ENCODE data around the gene HABP4. TPM values are rescaled to one million over a fixed set of nuclear protein-coding genes. Genes with fewer than 3 reads are reported as not detected.

The HABP4 gene
- total and polyA plus RNA-seq, 4 donors: 1.1 to 4.0 (median 2.9) TPM

DNA sequence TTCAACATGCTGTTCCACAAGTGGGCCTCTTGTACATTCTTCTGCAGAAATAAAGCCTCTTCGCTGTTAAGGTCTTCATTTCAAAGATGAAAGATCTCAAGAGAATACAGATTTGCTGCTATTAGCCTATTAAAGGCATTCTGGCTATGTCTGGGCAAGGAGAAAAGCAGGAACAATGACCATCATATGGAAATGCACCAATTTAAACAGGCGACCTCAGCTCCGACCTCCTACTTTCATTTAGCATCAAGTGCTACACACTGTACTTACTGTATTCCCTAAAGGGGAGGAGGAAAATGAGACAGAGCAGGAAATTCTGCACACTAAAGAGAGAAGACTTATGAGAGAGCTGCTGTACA lies 64.8 kb downstream of the HABP4 start:
- H3K36me3 ChIP-seq (ENCODE audit: control insufficient read depth in 4 of 4, insufficient read depth in 3 of 4, low read depth in 1 of 4, low read length in 3 of 4): peaks cover 2 to 26% (median 14%) of the 10 kb centered on the region in 4 donors
- no peak overlapping the region for H3K27ac ChIP-seq (ENCODE audit: low read depth in 1 of 2, low read length in 2 of 2)
- no peaks in the 10 kb centered on the region for H3K9me3 ChIP-seq (ENCODE audit: control insufficient read depth in 4 of 4, low read length in 3 of 4)
- TF ChIP-seq, protein P1, sequence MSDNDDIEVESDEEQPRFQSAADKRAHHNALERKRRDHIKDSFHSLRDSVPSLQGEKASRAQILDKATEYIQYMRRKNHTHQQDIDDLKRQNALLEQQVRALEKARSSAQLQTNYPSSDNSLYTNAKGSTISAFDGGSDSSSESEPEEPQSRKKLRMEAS (IDR thresholded peaks at IDR 0.05): no peak
- TF ChIP-seq SP1 (IDR thresholded peaks at IDR 0.05): no peak
- TF ChIP-seq, protein P2, sequence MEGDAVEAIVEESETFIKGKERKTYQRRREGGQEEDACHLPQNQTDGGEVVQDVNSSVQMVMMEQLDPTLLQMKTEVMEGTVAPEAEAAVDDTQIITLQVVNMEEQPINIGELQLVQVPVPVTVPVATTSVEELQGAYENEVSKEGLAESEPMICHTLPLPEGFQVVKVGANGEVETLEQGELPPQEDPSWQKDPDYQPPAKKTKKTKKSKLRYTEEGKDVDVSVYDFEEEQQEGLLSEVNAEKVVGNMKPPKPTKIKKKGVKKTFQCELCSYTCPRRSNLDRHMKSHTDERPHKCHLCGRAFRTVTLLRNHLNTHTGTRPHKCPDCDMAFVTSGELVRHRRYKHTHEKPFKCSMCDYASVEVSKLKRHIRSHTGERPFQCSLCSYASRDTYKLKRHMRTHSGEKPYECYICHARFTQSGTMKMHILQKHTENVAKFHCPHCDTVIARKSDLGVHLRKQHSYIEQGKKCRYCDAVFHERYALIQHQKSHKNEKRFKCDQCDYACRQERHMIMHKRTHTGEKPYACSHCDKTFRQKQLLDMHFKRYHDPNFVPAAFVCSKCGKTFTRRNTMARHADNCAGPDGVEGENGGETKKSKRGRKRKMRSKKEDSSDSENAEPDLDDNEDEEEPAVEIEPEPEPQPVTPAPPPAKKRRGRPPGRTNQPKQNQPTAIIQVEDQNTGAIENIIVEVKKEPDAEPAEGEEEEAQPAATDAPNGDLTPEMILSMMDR (IDR thresholded peaks at IDR 0.05; ENCODE audit: low read depth, low read length, missing input control): no peak
- TF ChIP-seq JUND (IDR thresholded peaks at IDR 0.05): no peak
- no peak for TF ChIP-seq NR2F2 (IDR thresholded peaks at IDR 0.05)
- no peak for TF ChIP-seq FOXA2 (IDR thresholded peaks at IDR 0.05)
- TF ChIP-seq, protein P3, sequence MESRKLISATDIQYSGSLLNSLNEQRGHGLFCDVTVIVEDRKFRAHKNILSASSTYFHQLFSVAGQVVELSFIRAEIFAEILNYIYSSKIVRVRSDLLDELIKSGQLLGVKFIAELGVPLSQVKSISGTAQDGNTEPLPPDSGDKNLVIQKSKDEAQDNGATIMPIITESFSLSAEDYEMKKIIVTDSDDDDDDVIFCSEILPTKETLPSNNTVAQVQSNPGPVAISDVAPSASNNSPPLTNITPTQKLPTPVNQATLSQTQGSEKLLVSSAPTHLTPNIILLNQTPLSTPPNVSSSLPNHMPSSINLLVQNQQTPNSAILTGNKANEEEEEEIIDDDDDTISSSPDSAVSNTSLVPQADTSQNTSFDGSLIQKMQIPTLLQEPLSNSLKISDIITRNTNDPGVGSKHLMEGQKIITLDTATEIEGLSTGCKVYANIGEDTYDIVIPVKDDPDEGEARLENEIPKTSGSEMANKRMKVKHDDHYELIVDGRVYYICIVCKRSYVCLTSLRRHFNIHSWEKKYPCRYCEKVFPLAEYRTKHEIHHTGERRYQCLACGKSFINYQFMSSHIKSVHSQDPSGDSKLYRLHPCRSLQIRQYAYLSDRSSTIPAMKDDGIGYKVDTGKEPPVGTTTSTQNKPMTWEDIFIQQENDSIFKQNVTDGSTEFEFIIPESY (IDR thresholded peaks at IDR 0.05): no peak
- TF ChIP-seq, protein P4, sequence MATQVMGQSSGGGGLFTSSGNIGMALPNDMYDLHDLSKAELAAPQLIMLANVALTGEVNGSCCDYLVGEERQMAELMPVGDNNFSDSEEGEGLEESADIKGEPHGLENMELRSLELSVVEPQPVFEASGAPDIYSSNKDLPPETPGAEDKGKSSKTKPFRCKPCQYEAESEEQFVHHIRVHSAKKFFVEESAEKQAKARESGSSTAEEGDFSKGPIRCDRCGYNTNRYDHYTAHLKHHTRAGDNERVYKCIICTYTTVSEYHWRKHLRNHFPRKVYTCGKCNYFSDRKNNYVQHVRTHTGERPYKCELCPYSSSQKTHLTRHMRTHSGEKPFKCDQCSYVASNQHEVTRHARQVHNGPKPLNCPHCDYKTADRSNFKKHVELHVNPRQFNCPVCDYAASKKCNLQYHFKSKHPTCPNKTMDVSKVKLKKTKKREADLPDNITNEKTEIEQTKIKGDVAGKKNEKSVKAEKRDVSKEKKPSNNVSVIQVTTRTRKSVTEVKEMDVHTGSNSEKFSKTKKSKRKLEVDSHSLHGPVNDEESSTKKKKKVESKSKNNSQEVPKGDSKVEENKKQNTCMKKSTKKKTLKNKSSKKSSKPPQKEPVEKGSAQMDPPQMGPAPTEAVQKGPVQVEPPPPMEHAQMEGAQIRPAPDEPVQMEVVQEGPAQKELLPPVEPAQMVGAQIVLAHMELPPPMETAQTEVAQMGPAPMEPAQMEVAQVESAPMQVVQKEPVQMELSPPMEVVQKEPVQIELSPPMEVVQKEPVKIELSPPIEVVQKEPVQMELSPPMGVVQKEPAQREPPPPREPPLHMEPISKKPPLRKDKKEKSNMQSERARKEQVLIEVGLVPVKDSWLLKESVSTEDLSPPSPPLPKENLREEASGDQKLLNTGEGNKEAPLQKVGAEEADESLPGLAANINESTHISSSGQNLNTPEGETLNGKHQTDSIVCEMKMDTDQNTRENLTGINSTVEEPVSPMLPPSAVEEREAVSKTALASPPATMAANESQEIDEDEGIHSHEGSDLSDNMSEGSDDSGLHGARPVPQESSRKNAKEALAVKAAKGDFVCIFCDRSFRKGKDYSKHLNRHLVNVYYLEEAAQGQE (IDR thresholded peaks at IDR 0.05): no peak
- no peak for TF ChIP-seq HNF4A (conservative IDR thresholded peaks at IDR 0.05)
- TF ChIP-seq FOXA1 (IDR thresholded peaks at IDR 0.05): no peak
- no peak for TF ChIP-seq RAD21 (IDR thresholded peaks at IDR 0.05)
- no peak for TF ChIP-seq EGR1 (IDR thresholded peaks at IDR 0.05; ENCODE audit: low read depth in 2 of 2)
- no peak for TF ChIP-seq YY1 (IDR thresholded peaks at IDR 0.05)
- no peak for TF ChIP-seq GABPA (IDR thresholded peaks at IDR 0.05 in 1 of 2, conservative IDR thresholded peaks at IDR 0.05 in 1 of 2)
- no peak for TF ChIP-seq HNF4G (IDR thresholded peaks at IDR 0.05)
- DNase-seq (ENCODE audit: low spot score): no peak
- no peaks in the 10 kb centered on the region for H3K27me3 ChIP-seq (ENCODE audit: control insufficient read depth in 4 of 4, insufficient read depth in 4 of 4, low read length in 3 of 4)
- H3K4me1 ChIP-seq (ENCODE audit: control insufficient read depth in 4 of 4, insufficient read depth in 4 of 4, low read length in 3 of 4): peaks cover 0 to 3% (median 0%) of the 10 kb centered on the region in 4 donors
- 93% methylated on average over 3 of the region's 3 CpGs for WGBS
- H3K4me3 ChIP-seq (ENCODE audit: low read depth in 1 of 3, low read length in 3 of 3): no peak overlapping the region
- H3K9ac ChIP-seq (ENCODE audit: low read depth in 1 of 2, low read length in 2 of 2): no peak overlapping the region

Data from liver (tissue), 9 donors.